ENCODE results near the gene VILL.
"Not testable (repeated sequence)": the region's sequence is repeated elsewhere in the genome, so short reads cannot be mapped to it uniquely, and the experiment has no call there.

Gene VILL

GRCh38 chr3:38043486-38043885 lies 52.9 kb downstream of the VILL start:
- CTCF ChIA-PET = interaction anchor here (1.4 kb wide), 1 partner anchor 64 kb away, joined by 5 read pairs; no protein-coding TSS in a partner anchor
- DNase-seq (ENCODE audit: extremely low spot score) = no peak
- TF ChIP-seq, protein P1, sequence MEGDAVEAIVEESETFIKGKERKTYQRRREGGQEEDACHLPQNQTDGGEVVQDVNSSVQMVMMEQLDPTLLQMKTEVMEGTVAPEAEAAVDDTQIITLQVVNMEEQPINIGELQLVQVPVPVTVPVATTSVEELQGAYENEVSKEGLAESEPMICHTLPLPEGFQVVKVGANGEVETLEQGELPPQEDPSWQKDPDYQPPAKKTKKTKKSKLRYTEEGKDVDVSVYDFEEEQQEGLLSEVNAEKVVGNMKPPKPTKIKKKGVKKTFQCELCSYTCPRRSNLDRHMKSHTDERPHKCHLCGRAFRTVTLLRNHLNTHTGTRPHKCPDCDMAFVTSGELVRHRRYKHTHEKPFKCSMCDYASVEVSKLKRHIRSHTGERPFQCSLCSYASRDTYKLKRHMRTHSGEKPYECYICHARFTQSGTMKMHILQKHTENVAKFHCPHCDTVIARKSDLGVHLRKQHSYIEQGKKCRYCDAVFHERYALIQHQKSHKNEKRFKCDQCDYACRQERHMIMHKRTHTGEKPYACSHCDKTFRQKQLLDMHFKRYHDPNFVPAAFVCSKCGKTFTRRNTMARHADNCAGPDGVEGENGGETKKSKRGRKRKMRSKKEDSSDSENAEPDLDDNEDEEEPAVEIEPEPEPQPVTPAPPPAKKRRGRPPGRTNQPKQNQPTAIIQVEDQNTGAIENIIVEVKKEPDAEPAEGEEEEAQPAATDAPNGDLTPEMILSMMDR (IDR thresholded peaks at IDR 0.05; ENCODE audit: control extremely low read depth, extremely low read depth, low read depth, missing control alignments) = no peak
- POLR2A ChIA-PET = no interaction called here

- ChIA-PET CTCF (no interaction called here), POLR2A (no interaction called here)
- TF ChIP-seq, protein P1 (IDR thresholded peaks at IDR 0.05; ENCODE audit: control extremely low read depth, extremely low read depth, low read depth, missing control alignments) = no peak
Observed at GRCh38 chr3:38046027-38046426, 55.4 kb downstream of the VILL start.

DNA sequence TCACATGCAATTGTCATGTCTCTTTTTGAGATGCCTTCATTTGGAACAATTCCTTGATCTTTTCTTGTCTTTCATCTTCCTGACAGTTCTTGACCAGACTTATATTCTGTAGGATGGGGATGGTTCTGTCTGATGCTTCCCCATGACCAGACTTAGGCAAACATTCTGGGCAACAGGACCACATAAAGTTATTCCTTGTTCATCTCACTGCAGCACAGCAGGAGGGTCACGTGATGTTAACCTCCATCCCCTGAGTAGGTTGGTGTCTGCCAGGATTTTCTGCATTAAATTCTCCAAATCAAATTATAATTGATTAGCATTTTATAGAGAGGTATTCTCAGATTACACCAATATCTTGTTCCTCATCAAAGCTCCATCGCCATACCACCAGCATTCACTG lies 56.2 kb downstream of the VILL start:
- DNase-seq (ENCODE audit: extremely low spot score) = no peak
- POLR2A ChIA-PET = no interaction called here
- CTCF ChIA-PET = no interaction called here

More at GRCh38 chr3:38046027-38046426, 55.4 kb downstream of the VILL start:
- no peak for DNase-seq (ENCODE audit: extremely low spot score)

DNA sequence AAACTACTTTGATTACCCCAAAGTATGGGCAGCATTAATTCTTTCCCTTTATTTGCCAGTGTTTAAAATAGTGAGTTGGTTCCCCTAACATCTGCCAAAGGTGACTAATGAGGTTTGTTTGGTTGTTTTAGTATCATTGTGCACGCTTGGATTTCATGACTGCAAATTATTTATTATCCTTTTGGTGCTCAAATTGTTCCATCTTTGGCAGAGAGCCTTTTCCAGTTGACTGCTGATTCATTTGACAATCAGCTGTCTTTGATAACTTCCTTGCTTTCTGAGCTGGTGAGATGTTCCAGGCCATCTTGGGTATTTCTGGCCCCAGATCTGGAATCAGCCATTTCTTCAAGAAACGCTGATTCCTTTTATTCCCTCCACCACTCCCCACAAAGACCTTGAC lies 57.3 kb downstream of the VILL start:
- ChIA-PET CTCF (no interaction called here), POLR2A (no interaction called here)

More for the DNA sequence above, 56.2 kb downstream of the VILL start:
- TF ChIP-seq, protein P1 (IDR thresholded peaks at IDR 0.05; ENCODE audit: control extremely low read depth, extremely low read depth, low read depth, missing control alignments) = no peak

DNA sequence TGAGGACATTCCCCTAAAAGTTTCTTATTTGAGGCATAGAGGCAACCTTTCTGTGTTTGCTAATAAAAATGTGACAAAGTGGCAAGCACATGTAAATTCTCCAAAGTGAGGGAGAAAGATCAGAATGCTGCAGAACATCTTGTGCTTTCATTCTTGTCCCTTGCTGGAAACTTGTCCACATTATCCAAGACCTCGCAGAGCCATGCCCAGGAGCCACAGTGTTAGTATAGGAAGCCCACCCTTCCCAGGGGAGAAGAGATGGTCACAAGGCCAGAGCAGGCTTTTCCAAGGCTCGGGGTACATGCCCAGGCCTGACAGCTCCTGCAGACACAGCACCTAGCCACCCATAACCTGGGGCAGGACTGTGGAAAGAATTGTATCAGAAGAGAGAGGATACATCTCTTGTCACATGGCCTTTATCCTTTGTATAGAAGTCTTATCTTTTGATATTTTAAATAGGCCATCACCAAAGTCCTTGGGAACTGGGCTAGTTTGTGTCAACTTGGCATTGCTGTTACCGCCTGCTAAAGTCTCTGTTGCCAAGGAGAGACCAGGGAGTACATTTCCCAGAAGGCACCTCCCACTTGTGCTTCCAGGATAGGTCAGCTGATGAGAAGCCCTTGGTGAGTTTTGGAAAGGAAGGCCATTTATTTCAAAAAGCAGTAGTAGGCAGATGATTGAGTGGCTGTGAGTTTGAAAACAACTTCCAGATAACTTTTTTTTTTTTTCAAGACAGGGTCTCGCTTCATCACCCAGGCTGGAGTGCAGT lies 59.0 kb downstream of the VILL start:
- DNase-seq (ENCODE audit: extremely low spot score) = no peak
- CTCF ChIA-PET = no interaction called here
- TF ChIP-seq, protein P1 (IDR thresholded peaks at IDR 0.05; ENCODE audit: control extremely low read depth, extremely low read depth, low read depth, missing control alignments) = no peak
- POLR2A ChIA-PET = interaction anchor here (0.6 kb wide), 1 partner anchor 11 kb away, joined by 3 read pairs; the partner anchor contains the start of gene DLEC1

More for the DNA sequence above, 57.3 kb downstream of the VILL start:
- TF ChIP-seq, protein P1 (IDR thresholded peaks at IDR 0.05; ENCODE audit: control extremely low read depth, extremely low read depth, low read depth, missing control alignments) = no peak
- DNase-seq (ENCODE audit: extremely low spot score) = no peak

GRCh38 chr3:38051131-38051530 lies 60.5 kb downstream of the VILL start:
- CTCF ChIA-PET = no interaction called here
- POLR2A ChIA-PET = no interaction called here

GRCh38 chr3:38053286-38053685 lies 62.7 kb downstream of the VILL start:
- CTCF ChIA-PET = interaction anchor here (2.1 kb wide), 1 partner anchor 56 kb away, joined by 6 read pairs; no protein-coding TSS in a partner anchor

More at GRCh38 chr3:38051131-38051530, 60.5 kb downstream of the VILL start:
- TF ChIP-seq, protein P1 (IDR thresholded peaks at IDR 0.05; ENCODE audit: control extremely low read depth, extremely low read depth, low read depth, missing control alignments) = no peak
- no peak for DNase-seq (ENCODE audit: extremely low spot score)

GRCh38 chr3:38053813-38054498 lies 63.4 kb downstream of the VILL start:
- POLR2A ChIA-PET; DNase-seq (ENCODE audit: extremely low spot score): not testable (repeated sequence)
- CTCF ChIA-PET = interaction anchor here (2.1 kb wide), 1 partner anchor 57 kb away, joined by 6 read pairs; no protein-coding TSS in a partner anchor

More at GRCh38 chr3:38053286-38053685, 62.7 kb downstream of the VILL start:
- DNase-seq (ENCODE audit: extremely low spot score); POLR2A ChIA-PET: not testable (repeated sequence)
